Heart left ventricle (tissue), 16 donors: ENCODE data around the gene ELOVL7. TPM values are rescaled to one million over a fixed set of nuclear protein-coding genes. Genes with fewer than 3 reads are reported as not detected.

Experiments
- ATAC-seq, 4 donors: fragments of 200-7000 bp; cut with Tn5 transposase; one replicate each; pipeline ENCODE4 v1.9.1; 2020 to 2022; ENCODE audit warnings: moderate library complexity in 4 of 4, mild to moderate bottlenecking in 3 of 4, moderate number of reproducible peaks in 1 of 4
- DNase-seq, 5 donors: peaks; one replicate each; pipeline ENCODE4 v3.0.0-alpha.2; 2020
- H3K27ac ChIP-seq, 12 donors: fragments of 200-600 bp; sonication (generic) in 4 of 12; one replicate each; pipeline versions ENCODE4 v1.5.0 to v1.8.0; 2016 to 2022; ENCODE audit warnings: mild to moderate bottlenecking in 2 of 12
- H3K27me3 ChIP-seq, 9 donors: fragments of 200-600 bp; sonication (generic) in 2 of 9; one replicate each; pipeline versions ENCODE4 v1.5.1 to v1.8.0; 2016 to 2022; ENCODE audit warnings: mild to moderate bottlenecking in 3 of 9
- H3K36me3 ChIP-seq, 9 donors: fragments of 200-600 bp; sonication (generic) in 2 of 9; one replicate each; pipeline versions ENCODE4 v1.5.0 to v1.8.0; 2018 to 2022; ENCODE audit warnings: mild to moderate bottlenecking in 2 of 9
- H3K4me1 ChIP-seq, 12 donors: fragments of 200-600 bp; sonication (generic) in 4 of 12; one replicate each; pipeline versions ENCODE4 v1.5.0 to v1.8.0; 2016 to 2022; ENCODE audit warnings: mild to moderate bottlenecking in 3 of 12
- H3K4me3 ChIP-seq, 12 donors: fragments of 200-600 bp; sonication (generic) in 4 of 12; one replicate each; pipeline versions ENCODE4 v1.5.0 to v1.8.0; 2017 to 2022; ENCODE audit warnings: mild to moderate bottlenecking in 9 of 12, moderate library complexity in 4 of 12
- H3K9me3 ChIP-seq, 12 donors: fragments of 200-600 bp; sonication (generic) in 4 of 12; one replicate each; pipeline versions ENCODE4 v1.5.0 to v1.8.0; 2016 to 2022; ENCODE audit warnings: mild to moderate bottlenecking in 1 of 12
- CTCF ChIP-seq, 12 donors: fragments of 200-600 bp; sonication (generic) in 4 of 12; IDR thresholded peaks; one replicate each; pipeline versions ENCODE4 v1.5.0 to v1.8.0; 2018 to 2022; ENCODE audit warnings: antibody characterized with exemption in 12 of 12, mild to moderate bottlenecking in 5 of 12
- POLR2A ChIP-seq, 2 donors: fragments of 450-650 bp; IDR thresholded peaks; one replicate each; pipeline ENCODE4 v1.6.1; 2017; ENCODE audit warnings: antibody characterized with exemption in 2 of 2, mild to moderate bottlenecking in 2 of 2, moderate library complexity in 2 of 2
- WGBS, 4 donors: extraction: QIAGEN DNeasy Blood & Tissue Kit in 2 of 4; methylation state at CpG; one replicate each; pipeline versions ENCODE4 v1.1.5 to v1.1.7; 2013 to 2018; 5-methylcytosine and 5-hydroxymethylcytosine counted together
- intact Hi-C, 10 donors: fragments of 100-400 bp; cut with DNase I; formaldehyde crosslinking; loops; one replicate each; pipeline versions ENCODE4 v1.11.1 to v1.14.2; 2022
- polyA plus RNA-seq, 2 donors: library from polyadenylated mRNA; stranded (reverse); fragments of 200-250 nt; gene quantifications; one replicate each; pipeline ENCODE4 v1.2.3, GENCODE V29; 2013
- total RNA-seq, 9 donors: library from RNA; depleted of rRNA in 2 of 9; stranded (reverse); fragments of >200 nt in 2 of 9; fragmentation: NEBNext Ultra II Directional in 3 of 9; extraction: Animal tissue kit (Norgen Biotek cat#: 25700) in 3 of 9; gene quantifications; one replicate each; pipeline versions ENCODE4 v1.1.0 to v1.2.4, GENCODE V29; 2016 to 2023
- donor health status: ischemic (EF 13 %, LVEDD 7.1; RV severe dilation, severe dysfunction).
- donor health status: healthy with polysubstance abuse.
- donor health status: DM: no; HTN: yes; CAD: no.
- donor health status: DM: no; HTN: no; CAD: no.
- donor health status: ischemic (EF 25% LVEDD 6.9; RV normal size, moderate dysfunction).
- donor health status: ischemic (EF 25% LVEDD 5.7; RV mildly dilated, moderate dysfunction).
- donor health status: healthy.
- donor health status: DM: yes; HTN: yes; CAD: no.
- donor health status: ischemic (EF 35%, LVEDD 5.7; RV mildly dilated, moderate dysfunction).
- donor health status: nonischemic (EF 11% LVEDD 7.7; RV severe dilation, severe dysfunction).
- donor health status: DM: yes; HTN: yes; CAD: no.
- donor health status: PGD.
- donor health status: ischemic (EF 29% LVEDD 5.4; RV normal size, mild dysfunction).
- donor health status: nonischemic (EF 23%, LVEDD 6.1; RV moderate dilation, normal function).

ELOVL7 gene
- total and polyA plus RNA-seq, 11 donors, result 0.12 to 1.8 (median 0.87) TPM

- Histone ChIP-seq H3K4me3 (no peak overlapping the region), H3K27me3 (no peaks in the 10 kb centered on the region), H3K9me3 (peaks cover 0 to 8% (median 0%) of the 10 kb centered on the region in 12 donors), H3K27ac (no peak overlapping the region), H3K36me3 (no peaks in the 10 kb centered on the region), H3K4me1 (peaks cover 0 to 7% (median 0%) of the 10 kb centered on the region in 12 donors)
- TF ChIP-seq POLR2A (IDR thresholded peaks at IDR 0.05) (no peak), CTCF (IDR thresholded peaks at IDR 0.05) (no peak)
- DNase-seq (no peak), ATAC-seq (no peak)
- intact Hi-C loops, result no loop called here
These were observed 31.6 kb downstream of the ELOVL7 start for GRCh38 chr5:60812426-60812825.

GRCh38 chr5:60811105-60811504 is 33.0 kb downstream of the ELOVL7 start:
- H3K27me3 ChIP-seq, result no peaks in the 10 kb centered on the region
- H3K4me1 ChIP-seq, result no peaks in the 10 kb centered on the region
- no peaks in the 10 kb centered on the region for H3K36me3 ChIP-seq
- no peak for ATAC-seq
- TF ChIP-seq POLR2A (IDR thresholded peaks at IDR 0.05) (no peak), CTCF (IDR thresholded peaks at IDR 0.05) (no peak)
- peaks cover 0 to 8% (median 0%) of the 10 kb centered on the region in 12 donors for H3K9me3 ChIP-seq
- H3K27ac ChIP-seq, result no peak overlapping the region
- intact Hi-C loops, result no loop called here
- no peak for DNase-seq
- no peak overlapping the region for H3K4me3 ChIP-seq

GRCh38 chr5:60810438-60811085 is 33.5 kb downstream of the ELOVL7 start:
- H3K4me1 ChIP-seq, result no peaks in the 10 kb centered on the region
- H3K9me3 ChIP-seq, result peaks cover 0 to 8% (median 0%) of the 10 kb centered on the region in 12 donors
- no peak for TF ChIP-seq CTCF (IDR thresholded peaks at IDR 0.05)
- TF ChIP-seq POLR2A (IDR thresholded peaks at IDR 0.05), result no peak
- no peak overlapping the region for H3K4me3 ChIP-seq
- 59 to 67% (median 62%) methylated on average over 2 of the region's 2 CpGs for WGBS, 4 donors
- H3K27me3 ChIP-seq, result no peaks in the 10 kb centered on the region
- intact Hi-C loops, result no loop called here
- no peak for ATAC-seq
- H3K36me3 ChIP-seq, result no peaks in the 10 kb centered on the region
- no peak for DNase-seq
- no peak overlapping the region for H3K27ac ChIP-seq

GRCh38 chr5:60809891-60810425 is 34.1 kb downstream of the ELOVL7 start:
- WGBS, 4 donors, result 76 to 94% (median 84%) methylated on average over 1 of the region's 1 CpG
- H3K36me3 ChIP-seq, result no peaks in the 10 kb centered on the region
- intact Hi-C loops, result no loop called here

More at GRCh38 chr5:60809891-60810425, 34.1 kb downstream of the ELOVL7 start:
- Histone ChIP-seq H3K27ac (no peak overlapping the region), H3K27me3 (no peaks in the 10 kb centered on the region), H3K4me3 (no peak overlapping the region), H3K4me1 (no peaks in the 10 kb centered on the region), H3K9me3 (peaks cover 0 to 8% (median 0%) of the 10 kb centered on the region in 12 donors)
- DNase-seq, result no peak
- ATAC-seq, result no peak
- TF ChIP-seq CTCF (IDR thresholded peaks at IDR 0.05), result no peak
- no peak for TF ChIP-seq POLR2A (IDR thresholded peaks at IDR 0.05)
